Renal cortical epithelial cell (primary cell): ENCODE data around the gene GPR153. TPM values are rescaled to one million over a fixed set of nuclear protein-coding genes. Genes with fewer than 3 reads are reported as not detected.
"Not testable (repeated sequence)": the region's sequence is repeated elsewhere in the genome, so short reads cannot be mapped to it uniquely, and the experiment has no call there.

Source experiments
- DNase-seq: peaks from one replicate; pipeline ENCODE4 v3.0.0-alpha.2; 2011; ENCODE audit warnings: low read depth
- total RNA-seq: library from RNA; depleted of rRNA; stranded (reverse); fragments of >200 nt; gene quantifications from 2 replicates; pipeline ENCODE4 v1.2.3, GENCODE V29; 2014

Gene GPR153
- 1.9 and 4.8 TPM in 2 replicates for total RNA-seq

GRCh38 chr1:6260961-6261614 is at the start of gene GPR153:
TSS of gene GPR153 (minus strand) at chr1:6261098. CDS start at chr1:6254905, 6,193 bp downstream.
- no peak for DNase-seq

DNA sequence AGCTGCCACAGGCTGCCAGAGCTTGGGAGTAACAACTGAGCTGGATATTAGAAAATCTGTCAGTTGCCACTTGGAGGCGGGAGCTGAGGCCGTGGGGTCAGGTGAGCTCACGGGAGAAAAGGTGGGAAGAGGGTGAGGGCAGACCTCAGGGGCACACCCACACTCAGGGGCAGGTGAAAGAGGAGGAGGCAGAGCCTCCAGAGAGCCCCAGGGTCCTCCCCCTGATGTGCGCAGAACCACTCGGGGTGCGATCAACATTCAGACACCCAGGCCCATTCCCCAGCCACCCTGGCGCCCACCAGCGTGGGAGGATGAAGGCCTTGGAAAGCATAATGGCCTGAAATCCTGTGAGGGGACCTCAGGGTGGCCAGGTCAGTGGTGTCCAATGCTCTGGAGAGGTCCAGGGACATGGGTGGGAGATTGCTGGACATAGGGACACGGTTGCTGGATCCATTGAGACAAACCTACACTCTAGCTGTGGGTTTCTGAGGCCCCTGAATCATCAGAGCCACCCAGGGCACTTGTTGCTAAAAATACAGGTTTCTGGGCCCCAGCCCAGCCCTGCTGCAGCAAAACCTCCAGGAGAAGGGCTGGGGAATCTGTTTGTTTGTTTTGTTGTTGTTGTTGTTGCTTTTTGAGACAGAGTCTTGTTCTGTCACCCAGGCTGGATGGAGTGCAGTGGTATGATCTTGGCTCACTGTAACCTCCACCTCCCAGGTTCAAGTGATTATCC is 49.4 kb upstream of the GPR153 start:
- no peak for DNase-seq

GRCh38 chr1:6309564-6309963 is 48.7 kb upstream of the GPR153 start:
- DNase-seq = no peak

GRCh38 chr1:6308449-6308848 is 47.6 kb upstream of the GPR153 start:
- no peak for DNase-seq

GRCh38 chr1:6307682-6308081 is 46.8 kb upstream of the GPR153 start:
- DNase-seq = not testable (repeated sequence)

GRCh38 chr1:6307099-6307498 is 46.2 kb upstream of the GPR153 start:
- DNase-seq = no peak

GRCh38 chr1:6303397-6304012 is 42.6 kb upstream of the GPR153 start:
- DNase-seq = no peak

- DNase-seq = no peak
These were observed 41.7 kb upstream of the GPR153 start for GRCh38 chr1:6302568-6302967.

DNA sequence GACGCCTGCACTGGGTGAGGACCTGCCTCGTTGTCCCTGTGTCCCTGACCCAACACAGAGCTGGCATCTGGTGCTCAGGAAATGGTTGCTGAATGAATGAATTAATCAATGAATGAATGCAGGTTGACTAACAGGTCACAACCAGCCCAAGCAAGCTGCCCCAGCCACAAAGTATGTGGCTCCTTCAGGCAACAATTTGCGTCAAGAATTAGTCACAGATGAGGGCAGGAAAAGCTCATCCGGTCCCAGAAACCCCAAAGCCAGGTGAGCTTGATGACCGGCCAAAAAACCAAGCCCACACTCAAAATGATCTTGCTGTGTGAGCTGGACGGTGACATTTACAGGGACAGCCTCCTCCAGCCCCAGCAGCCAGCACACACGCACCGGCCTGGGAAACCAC is 40.6 kb upstream of the GPR153 start:
- DNase-seq = no peak

GRCh38 chr1:6300342-6301048 is 39.6 kb upstream of the GPR153 start:
- DNase-seq = no peak

GRCh38 chr1:6299557-6300165 is 38.8 kb upstream of the GPR153 start:
- DNase-seq = no peak

DNA sequence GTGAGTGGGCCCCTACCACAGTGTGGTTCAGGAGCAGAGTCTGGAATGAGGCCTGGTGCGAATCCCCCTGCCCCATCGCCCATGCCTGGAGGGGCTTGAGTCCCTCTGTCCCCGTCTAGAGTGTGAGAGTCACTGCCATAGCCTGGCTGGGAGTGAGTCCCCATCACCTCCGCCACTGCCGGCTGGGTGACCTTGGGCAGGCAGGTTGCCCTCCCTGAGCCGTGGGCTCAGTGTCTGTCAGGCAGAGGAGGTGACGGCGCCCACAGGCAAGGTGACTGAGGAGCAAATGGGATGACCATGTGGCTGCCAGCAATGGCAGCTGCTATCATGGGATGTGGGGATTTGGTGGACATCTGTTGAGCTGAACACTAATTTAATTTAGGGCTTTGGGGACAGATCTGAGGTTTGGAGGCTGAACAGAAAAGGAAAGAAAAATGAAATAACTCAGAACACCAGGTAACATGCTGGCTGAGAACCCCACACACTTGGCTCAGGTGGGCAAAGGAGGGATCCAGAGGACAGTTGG is 38.1 kb upstream of the GPR153 start:
- no peak for DNase-seq

DNA sequence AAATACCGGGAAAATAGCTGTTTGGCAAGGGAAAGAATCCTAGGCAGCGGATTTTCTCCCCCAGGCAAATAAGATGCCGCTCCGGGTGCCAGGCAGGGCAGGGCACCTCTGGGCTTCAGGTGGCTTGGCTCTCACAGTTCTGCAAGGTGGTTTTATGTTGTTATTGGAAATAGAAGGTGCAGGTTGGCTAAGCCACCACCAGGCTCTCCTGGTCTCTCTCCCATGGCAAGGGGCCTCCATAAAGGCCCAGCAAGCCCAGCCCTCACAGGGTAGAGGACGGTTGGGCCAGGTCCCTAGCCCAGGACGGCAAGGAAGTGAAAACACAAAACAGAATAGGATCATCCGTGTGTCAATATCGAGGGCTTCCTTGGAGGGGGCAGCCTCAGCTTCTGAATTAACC is 37.6 kb upstream of the GPR153 start:
- DNase-seq = no peak

DNA sequence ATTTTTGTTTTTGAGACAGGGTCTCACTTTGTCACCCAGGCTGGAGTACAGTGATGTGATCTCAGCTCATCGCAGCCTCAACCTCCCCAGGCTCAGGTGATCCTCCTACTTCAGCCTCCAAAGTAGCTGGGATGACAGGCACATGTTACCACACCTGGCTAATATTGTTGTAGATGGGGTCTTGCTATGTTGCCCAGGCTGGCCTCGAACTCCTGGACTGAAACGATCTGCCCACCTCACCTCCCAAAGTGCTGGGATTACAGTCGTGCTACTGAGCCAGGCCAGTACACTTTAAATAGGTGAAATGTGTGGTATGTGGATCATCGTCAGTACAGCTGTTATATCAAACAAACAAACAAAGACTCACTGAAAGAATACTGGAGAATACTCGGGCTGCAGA is 35.0 kb upstream of the GPR153 start:
- no peak for DNase-seq

- DNase-seq = no peak
These were observed 34.1 kb upstream of the GPR153 start for GRCh38 chr1:6294890-6295556.

DNA sequence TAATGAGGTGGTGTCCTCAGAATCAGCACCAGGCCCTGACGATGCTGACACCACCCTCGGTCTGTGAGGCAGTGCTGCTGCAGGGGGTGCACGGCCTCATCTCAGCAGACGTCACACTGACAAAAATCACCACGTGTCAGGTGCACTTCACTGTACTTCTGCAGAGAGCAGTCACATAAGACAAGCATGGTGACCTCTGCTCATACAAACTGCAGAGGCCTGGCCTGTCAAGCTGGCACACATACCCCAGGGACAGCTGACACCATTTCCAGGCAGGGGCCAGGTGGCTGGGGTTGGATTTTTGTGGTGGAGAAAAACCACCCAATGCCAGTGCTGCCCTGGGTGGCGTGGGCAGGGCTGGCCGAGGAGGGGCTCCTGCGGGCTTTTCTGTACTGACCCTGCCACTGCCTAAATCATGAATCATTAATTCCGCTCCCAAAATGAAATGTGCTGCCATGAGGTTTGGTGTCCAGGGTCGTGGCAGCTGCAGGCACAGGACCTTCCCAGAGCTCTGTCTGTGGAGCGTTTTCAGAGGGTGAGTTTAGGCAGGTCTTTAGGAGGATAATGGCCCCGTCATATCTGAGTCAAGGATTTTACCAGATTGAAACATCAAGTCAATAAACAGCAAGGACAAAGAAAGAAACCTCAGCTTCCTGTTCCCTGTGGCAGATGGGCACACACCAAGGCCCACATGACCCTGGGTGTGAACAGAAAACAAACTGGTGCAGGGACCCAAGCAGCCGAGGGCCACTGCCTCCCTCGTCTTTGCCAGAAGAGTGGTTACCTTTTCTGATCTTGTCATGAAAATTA is 33.4 kb upstream of the GPR153 start:
- no peak for DNase-seq

GRCh38 chr1:6292102-6292501 is 31.2 kb upstream of the GPR153 start:
- DNase-seq = no peak

DNA sequence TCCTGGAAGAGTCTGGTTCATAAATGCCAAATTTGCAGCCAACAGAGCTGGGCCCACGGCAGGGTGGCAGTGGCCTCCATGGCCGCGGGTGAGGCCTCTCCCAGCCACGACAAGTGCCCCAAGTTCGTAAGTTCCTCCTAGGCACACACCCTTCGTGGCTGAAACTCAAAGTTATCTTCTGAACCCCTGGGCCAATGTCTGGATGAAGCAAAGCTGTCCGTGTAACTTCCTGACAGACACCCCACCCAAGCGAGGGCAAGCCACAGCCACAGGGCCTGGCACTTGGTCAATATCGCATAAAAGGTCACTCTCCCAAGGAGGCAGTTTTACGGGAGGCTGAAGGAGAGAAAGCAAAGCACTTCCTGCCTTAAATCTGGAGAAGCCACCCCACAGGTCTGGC is 27.8 kb upstream of the GPR153 start:
- DNase-seq = no peak

DNA sequence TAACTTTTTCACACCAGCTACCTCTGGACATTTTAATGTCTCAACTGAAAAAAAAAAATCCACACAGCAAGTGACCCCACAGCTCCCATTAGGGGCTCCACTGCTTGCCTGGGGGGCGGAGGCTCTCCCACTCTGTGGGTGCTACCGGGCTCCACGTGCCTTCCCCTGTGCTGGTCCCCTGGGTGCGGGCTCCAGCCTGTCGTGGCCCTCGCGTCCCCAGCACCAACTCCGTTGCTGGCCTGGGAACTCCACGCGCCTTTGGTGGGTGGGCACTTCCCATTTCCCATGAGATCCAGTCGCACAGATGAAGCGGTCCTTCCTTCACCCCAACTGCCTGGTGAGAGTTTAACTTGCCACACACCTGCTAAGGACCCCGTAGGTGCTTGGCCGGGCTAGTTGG is 27.1 kb upstream of the GPR153 start:
- DNase-seq = no peak

DNA sequence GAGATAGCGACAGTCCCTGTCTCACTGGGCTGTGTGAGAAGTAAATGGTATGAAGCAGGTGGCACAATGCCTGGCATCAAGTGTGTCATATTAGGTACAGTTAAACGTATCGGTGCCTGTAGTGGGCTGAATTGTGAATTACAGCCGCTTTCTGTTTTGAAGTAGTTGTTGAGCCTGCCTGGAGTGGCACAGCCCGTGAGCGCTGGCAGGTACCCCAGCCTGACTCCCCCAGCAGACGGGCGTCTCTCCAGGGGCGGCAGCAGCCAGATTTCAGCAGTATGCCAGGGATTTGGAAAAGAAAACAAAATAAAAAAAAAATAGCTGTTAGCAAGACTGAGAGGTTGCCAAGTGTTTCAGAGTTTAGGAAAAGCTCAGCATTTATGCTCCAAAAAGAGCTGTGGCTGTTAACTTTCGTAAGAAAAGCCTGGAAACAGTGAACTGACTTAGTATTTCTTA is 26.6 kb upstream of the GPR153 start:
- no peak for DNase-seq
